ENCODE data around the gene SMAD9. TPM values are rescaled to one million over a fixed set of nuclear protein-coding genes. Genes with fewer than 3 reads are reported as not detected.

SMAD9 gene
- total RNA-seq, 2 donors from 2014 or later = 6.5 to 7.8 TPM

- H3K4me3 ChIP-seq = no peak overlapping the region
- no peaks in the 10 kb centered on the region for H3K27me3 ChIP-seq
- intact Hi-C loops (cut with DNase I) = no loop called here
- H3K27ac ChIP-seq = no peak overlapping the region
- no peaks in the 10 kb centered on the region for H3K9me3 ChIP-seq
- H3K9ac ChIP-seq (ENCODE audit: low read depth in 2 of 2, low read length in 2 of 2) = no peak overlapping the region
- H3K36me3 ChIP-seq = no peaks in the 10 kb centered on the region
- DNase-seq = no peak
- TF ChIP-seq, protein P1, sequence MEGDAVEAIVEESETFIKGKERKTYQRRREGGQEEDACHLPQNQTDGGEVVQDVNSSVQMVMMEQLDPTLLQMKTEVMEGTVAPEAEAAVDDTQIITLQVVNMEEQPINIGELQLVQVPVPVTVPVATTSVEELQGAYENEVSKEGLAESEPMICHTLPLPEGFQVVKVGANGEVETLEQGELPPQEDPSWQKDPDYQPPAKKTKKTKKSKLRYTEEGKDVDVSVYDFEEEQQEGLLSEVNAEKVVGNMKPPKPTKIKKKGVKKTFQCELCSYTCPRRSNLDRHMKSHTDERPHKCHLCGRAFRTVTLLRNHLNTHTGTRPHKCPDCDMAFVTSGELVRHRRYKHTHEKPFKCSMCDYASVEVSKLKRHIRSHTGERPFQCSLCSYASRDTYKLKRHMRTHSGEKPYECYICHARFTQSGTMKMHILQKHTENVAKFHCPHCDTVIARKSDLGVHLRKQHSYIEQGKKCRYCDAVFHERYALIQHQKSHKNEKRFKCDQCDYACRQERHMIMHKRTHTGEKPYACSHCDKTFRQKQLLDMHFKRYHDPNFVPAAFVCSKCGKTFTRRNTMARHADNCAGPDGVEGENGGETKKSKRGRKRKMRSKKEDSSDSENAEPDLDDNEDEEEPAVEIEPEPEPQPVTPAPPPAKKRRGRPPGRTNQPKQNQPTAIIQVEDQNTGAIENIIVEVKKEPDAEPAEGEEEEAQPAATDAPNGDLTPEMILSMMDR (IDR thresholded peaks at IDR 0.05) = no peak
- H3K4me1 ChIP-seq = no peaks in the 10 kb centered on the region
Observed at GRCh38 chr13:36912369-36912768, 7.7 kb downstream of the SMAD9 start.

- Histone ChIP-seq H3K9me3 (no peaks in the 10 kb centered on the region), H3K27me3 (no peaks in the 10 kb centered on the region), H3K9ac (ENCODE audit: low read depth in 2 of 2, low read length in 2 of 2) (no peak overlapping the region), H3K27ac (no peak overlapping the region), H3K36me3 (no peaks in the 10 kb centered on the region), H3K4me3 (no peak overlapping the region), H3K4me1 (no peaks in the 10 kb centered on the region)
- intact Hi-C loops (cut with DNase I) = loop anchor here (2.0 kb wide), 1 partner anchor 22 kb away; no protein-coding TSS in a partner anchor
- no peak for DNase-seq
- TF ChIP-seq, protein P1 (IDR thresholded peaks at IDR 0.05) = no peak
Observed at GRCh38 chr13:36910545-36910944, 9.5 kb downstream of the SMAD9 start.

- DNase-seq = no peak
- H3K4me1 ChIP-seq = no peaks in the 10 kb centered on the region
- H3K9me3 ChIP-seq = no peaks in the 10 kb centered on the region
- H3K27me3 ChIP-seq = no peaks in the 10 kb centered on the region
- no peak overlapping the region for H3K4me3 ChIP-seq
- H3K36me3 ChIP-seq = no peaks in the 10 kb centered on the region
- H3K27ac ChIP-seq = no peak overlapping the region
- H3K9ac ChIP-seq (ENCODE audit: low read depth in 2 of 2, low read length in 2 of 2) = no peak overlapping the region
- TF ChIP-seq, protein P1 (IDR thresholded peaks at IDR 0.05) = no peak
- intact Hi-C loops (cut with DNase I) = no loop called here
Observed at GRCh38 chr13:36907821-36908220, 12.2 kb downstream of the SMAD9 start.

DNA sequence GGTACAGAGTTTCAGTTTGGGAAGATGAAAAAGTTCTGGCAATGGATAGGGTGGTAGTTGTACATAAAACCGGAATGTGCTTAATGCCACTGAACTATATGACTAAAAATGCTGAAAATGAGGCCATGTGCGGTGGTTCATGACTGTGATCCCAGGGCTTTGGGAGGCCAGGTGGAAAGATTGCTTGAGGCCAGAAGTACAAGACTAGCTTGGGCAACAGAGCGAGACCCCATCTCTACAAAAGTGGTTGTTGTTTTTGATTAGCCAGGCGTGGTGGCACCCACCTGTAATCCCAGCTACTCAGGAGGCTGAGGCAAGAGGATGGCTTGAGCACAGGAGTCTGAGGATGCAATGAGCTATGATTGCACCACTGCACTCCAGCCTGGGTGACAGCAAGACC lies 12.8 kb downstream of the SMAD9 start:
- no peak overlapping the region for H3K4me3 ChIP-seq
- intact Hi-C loops (cut with DNase I) = no loop called here
- no peak for DNase-seq
- H3K4me1 ChIP-seq = no peaks in the 10 kb centered on the region
- no peaks in the 10 kb centered on the region for H3K9me3 ChIP-seq
- H3K9ac ChIP-seq (ENCODE audit: low read depth in 2 of 2, low read length in 2 of 2) = no peak overlapping the region
- no peaks in the 10 kb centered on the region for H3K27me3 ChIP-seq
- no peaks in the 10 kb centered on the region for H3K36me3 ChIP-seq
- TF ChIP-seq, protein P1 (IDR thresholded peaks at IDR 0.05) = no peak
- no peak overlapping the region for H3K27ac ChIP-seq

DNA sequence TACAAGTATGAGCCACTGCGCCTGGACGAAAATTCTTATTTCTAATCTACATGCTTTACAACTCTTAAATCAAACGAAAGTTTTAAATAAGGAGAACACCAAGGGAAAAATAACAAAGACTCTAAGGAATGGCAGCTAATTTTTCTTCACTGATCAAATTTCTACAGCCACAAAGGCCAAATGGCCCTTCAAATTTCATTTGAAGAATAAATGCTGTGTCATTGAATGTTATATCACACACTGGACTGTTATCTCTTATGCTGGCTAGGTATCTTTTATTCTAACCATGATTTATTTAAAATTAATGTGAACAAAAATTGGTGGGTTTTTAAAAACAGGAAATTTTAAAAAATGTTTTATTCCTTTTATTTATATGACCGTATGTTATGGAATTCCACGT lies 14.1 kb downstream of the SMAD9 start:
- Histone ChIP-seq H3K9me3 (no peaks in the 10 kb centered on the region), H3K9ac (ENCODE audit: low read depth in 2 of 2, low read length in 2 of 2) (no peak overlapping the region), H3K27me3 (no peaks in the 10 kb centered on the region), H3K36me3 (no peaks in the 10 kb centered on the region), H3K4me3 (no peak overlapping the region), H3K4me1 (no peaks in the 10 kb centered on the region), H3K27ac (no peak overlapping the region)
- no peak for DNase-seq
- TF ChIP-seq, protein P1 (IDR thresholded peaks at IDR 0.05) = no peak
- intact Hi-C loops (cut with DNase I) = no loop called here
